ENCODE results near the gene WBP11.

WBP11 gene

GRCh38 chr12:14774074-14774905 lies 29.0 kb downstream of the WBP11 start:
- TF ChIP-seq, protein P1, sequence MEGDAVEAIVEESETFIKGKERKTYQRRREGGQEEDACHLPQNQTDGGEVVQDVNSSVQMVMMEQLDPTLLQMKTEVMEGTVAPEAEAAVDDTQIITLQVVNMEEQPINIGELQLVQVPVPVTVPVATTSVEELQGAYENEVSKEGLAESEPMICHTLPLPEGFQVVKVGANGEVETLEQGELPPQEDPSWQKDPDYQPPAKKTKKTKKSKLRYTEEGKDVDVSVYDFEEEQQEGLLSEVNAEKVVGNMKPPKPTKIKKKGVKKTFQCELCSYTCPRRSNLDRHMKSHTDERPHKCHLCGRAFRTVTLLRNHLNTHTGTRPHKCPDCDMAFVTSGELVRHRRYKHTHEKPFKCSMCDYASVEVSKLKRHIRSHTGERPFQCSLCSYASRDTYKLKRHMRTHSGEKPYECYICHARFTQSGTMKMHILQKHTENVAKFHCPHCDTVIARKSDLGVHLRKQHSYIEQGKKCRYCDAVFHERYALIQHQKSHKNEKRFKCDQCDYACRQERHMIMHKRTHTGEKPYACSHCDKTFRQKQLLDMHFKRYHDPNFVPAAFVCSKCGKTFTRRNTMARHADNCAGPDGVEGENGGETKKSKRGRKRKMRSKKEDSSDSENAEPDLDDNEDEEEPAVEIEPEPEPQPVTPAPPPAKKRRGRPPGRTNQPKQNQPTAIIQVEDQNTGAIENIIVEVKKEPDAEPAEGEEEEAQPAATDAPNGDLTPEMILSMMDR (IDR thresholded peaks at IDR 0.05; ENCODE audit: low read depth, low read length) = no peak; the same call in 1 of the 2 replicates
- peak; percentile 90 for DNase-seq (ENCODE audit: extremely low read depth, low read depth)

DNA sequence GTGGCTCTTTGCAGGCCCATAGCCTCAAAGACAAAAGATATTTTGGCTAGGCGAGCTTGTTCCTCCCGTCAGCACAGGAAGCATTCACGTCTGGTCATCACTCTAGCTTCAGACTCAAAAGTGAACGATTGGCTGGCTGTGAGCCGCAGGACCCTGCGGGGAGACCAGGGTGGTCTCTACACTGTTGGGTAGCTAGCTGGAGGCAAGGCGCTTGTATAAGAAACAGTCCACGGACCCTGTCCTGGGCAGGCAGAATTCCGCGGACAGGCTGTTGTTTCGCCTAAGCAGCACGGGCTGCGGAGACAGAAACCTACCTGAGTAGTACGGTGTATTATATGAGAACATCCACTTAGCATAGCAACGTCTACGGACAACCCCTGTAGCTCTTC lies 29.6 kb downstream of the WBP11 start:
- DNase-seq (ENCODE audit: extremely low read depth, low read depth) = no peak

GRCh38 chr12:14772946-14773345 lies 30.3 kb downstream of the WBP11 start:
- TF ChIP-seq, protein P1 (IDR thresholded peaks at IDR 0.05; ENCODE audit: low read depth, low read length) = no peak

More for the DNA sequence above, 29.6 kb downstream of the WBP11 start:
- TF ChIP-seq, protein P1 (IDR thresholded peaks at IDR 0.05; ENCODE audit: low read depth, low read length) = no peak

GRCh38 chr12:14771651-14772137 lies 31.6 kb downstream of the WBP11 start:
- TF ChIP-seq, protein P1 (IDR thresholded peaks at IDR 0.05; ENCODE audit: low read depth, low read length) = no peak
- no peak for DNase-seq (ENCODE audit: extremely low read depth, low read depth)

More at GRCh38 chr12:14772946-14773345, 30.3 kb downstream of the WBP11 start:
- DNase-seq (ENCODE audit: extremely low read depth, low read depth) = no peak

DNA sequence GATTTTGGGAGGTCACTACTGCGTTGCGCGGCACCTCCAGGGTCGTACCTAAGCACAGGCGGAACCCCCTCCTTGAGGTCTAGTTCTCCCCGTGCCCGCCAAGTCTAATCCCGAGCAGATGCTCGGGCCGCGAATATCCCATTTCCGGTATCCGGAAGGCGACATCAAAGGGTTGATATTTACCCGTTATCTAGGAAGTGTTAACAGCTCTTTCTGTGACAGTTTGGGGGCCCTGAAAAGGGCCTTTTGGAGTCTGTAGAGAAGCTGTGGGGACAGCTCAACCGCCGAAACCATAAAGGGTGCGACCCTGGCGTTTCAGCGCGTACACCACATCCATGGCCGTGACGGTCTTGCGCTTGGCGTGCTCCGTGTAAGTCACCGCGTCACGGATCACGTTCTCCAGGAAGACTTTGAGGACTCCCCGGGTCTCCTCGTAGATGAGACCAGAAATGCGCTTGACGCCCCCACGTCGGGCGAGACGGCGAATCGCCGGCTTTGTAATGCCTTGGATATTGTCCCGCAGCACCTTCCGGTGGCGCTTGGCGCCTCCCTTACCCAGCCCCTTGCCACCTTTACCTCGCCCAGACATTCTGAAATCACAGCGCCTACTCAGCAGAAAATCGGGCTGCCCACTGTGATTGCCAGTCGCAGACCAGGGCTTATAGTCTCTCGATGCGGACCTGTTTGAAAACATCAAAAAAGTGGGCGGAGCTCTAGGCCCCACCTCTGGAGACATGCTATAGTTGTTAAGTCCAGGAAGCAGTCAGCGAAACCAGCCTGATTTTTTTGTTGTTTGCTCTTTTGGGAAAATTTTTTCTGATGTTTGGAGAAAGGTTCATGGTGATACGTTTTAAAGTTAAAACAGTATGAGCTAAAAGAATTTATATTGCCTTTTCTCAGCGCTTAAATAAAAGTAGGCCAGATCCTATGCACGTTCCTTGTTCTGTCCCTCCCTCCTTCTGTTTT lies 32.5 kb downstream of the WBP11 start:
- peak; percentile 78 for DNase-seq (ENCODE audit: extremely low read depth, low read depth)
- TF ChIP-seq, protein P1 (IDR thresholded peaks at IDR 0.05; ENCODE audit: low read depth, low read length) = no peak

GRCh38 chr12:14769969-14770495 lies 33.2 kb downstream of the WBP11 start:
- no peak for DNase-seq (ENCODE audit: extremely low read depth, low read depth)
- TF ChIP-seq, protein P1 (IDR thresholded peaks at IDR 0.05; ENCODE audit: low read depth, low read length) = peak; percentile 73

All from AG09319 (cell line).